ENCODE results near the gene FHOD1.
A peak's percentile ranks its signal among the peaks of the same experiment; 100 is the strongest.

- TF ChIP-seq FOSL2 (IDR thresholded peaks at IDR 0.05; ENCODE audit: borderline replicate concordance, low read depth) (no peak), FOXM1 (IDR thresholded peaks at IDR 0.05; ENCODE audit: low read depth) (no peak), CTCF (IDR thresholded peaks at IDR 0.05) (peak; percentile 34), POLR2AphosphoS5 (IDR thresholded peaks at IDR 0.05; ENCODE audit: low read depth, low read length) (no peak), NRF1 (IDR thresholded peaks at IDR 0.05; ENCODE audit: low read depth, low read length) (no peak), RCOR1 (IDR thresholded peaks at IDR 0.05; ENCODE audit: low read length) (no peak), MEF2A (IDR thresholded peaks at IDR 0.05; ENCODE audit: borderline replicate concordance, low read depth) (no peak), RFX5 (IDR thresholded peaks at IDR 0.05; ENCODE audit: low read length) (no peak), YY1 (IDR thresholded peaks at IDR 0.05; ENCODE audit: low read depth) (no peak), TAF1 (IDR thresholded peaks at IDR 0.05; ENCODE audit: borderline replicate concordance, low read depth, low read length) (no peak), EP300 (IDR thresholded peaks at IDR 0.05; ENCODE audit: borderline replicate concordance in 1 of 2, low read depth in 1 of 2, low read length in 1 of 2) (no peak), MXI1 (IDR thresholded peaks at IDR 0.05; ENCODE audit: low read depth, low read length) (no peak)
- TF ChIP-seq, protein P1, sequence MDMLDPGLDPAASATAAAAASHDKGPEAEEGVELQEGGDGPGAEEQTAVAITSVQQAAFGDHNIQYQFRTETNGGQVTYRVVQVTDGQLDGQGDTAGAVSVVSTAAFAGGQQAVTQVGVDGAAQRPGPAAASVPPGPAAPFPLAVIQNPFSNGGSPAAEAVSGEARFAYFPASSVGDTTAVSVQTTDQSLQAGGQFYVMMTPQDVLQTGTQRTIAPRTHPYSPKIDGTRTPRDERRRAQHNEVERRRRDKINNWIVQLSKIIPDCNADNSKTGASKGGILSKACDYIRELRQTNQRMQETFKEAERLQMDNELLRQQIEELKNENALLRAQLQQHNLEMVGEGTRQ (IDR thresholded peaks at IDR 0.05; ENCODE audit: borderline replicate concordance, low read depth, low read length), result no peak
Observed at GRCh38 chr16:67284699-67285646, 37.7 kb upstream of the FHOD1 start.
